ENCODE measurements around the gene AKAP6. TPM values are rescaled to one million over a fixed set of nuclear protein-coding genes. Genes with fewer than 3 reads are reported as not detected.

The AKAP6 gene
- total and polyA plus RNA-seq, 9 donors: 25.4 to 87.1 (median 59.6) TPM

DNA sequence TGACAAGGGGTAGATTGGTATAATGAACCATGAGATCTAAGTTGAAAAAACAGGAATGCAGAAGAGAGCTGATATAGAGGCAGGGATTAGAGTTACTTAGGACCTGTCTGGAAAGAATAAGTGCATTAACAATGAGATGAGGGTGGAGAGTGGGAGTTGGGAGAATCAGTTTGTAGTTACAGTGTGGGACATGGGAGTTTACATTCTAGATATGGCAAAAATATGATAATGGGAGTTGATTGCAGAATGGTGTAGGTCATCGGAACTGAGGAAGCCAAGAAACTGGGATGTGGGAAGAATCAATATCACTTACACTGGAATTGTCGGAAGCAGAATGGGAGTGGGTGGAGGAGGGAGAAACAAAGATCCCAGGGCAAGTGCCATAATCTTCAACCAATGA, 308.5 kb downstream of the AKAP6 start:
- Histone ChIP-seq H3K4me3 (ENCODE audit: low read length) (no peak overlapping the region), H3K27ac (ENCODE audit: low read length) (no peak overlapping the region), H3K9me3 (replicated peaks; ENCODE audit: control insufficient read depth, low read depth, low read length) (no peaks in the 10 kb centered on the region), H3K27me3 (ENCODE audit: control insufficient read depth, insufficient read depth, low read length) (no peaks in the 10 kb centered on the region), H3K36me3 (ENCODE audit: control insufficient read depth, insufficient read depth, low read length) (peaks cover 4% of the 10 kb centered on the region), H3K4me1 (ENCODE audit: control insufficient read depth, insufficient read depth, low read length) (no peaks in the 10 kb centered on the region)
- no peak for DNase-seq
- 86% methylated on average over 2 of the region's 2 CpGs for WGBS (ENCODE audit: insufficient coverage)

DNA sequence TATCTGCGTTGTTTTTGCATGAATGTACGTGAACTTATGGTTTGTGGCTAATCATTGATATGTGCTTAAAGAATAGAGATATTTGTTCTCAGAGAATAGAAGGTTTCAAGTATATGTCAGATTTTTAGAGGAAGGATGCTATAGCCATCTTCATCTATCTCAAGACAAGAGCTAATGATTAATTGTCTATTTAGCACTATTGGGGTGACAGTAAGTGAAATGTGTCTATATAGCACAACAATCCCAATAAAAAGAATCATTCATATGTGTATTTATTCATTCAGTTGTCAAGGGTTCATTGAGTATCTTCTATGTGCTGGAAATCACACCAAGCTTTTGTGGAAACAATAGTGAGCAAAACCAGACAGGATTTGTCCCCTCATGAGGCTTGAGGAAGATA, 310.1 kb downstream of the AKAP6 start:
- Histone ChIP-seq H3K4me1 (ENCODE audit: control insufficient read depth, insufficient read depth, low read length) (no peaks in the 10 kb centered on the region), H3K9me3 (replicated peaks; ENCODE audit: control insufficient read depth, low read depth, low read length) (no peaks in the 10 kb centered on the region), H3K27me3 (ENCODE audit: control insufficient read depth, insufficient read depth, low read length) (no peaks in the 10 kb centered on the region), H3K36me3 (ENCODE audit: control insufficient read depth, insufficient read depth, low read length) (no peaks in the 10 kb centered on the region), H3K4me3 (ENCODE audit: low read length) (no peak overlapping the region), H3K27ac (ENCODE audit: low read length) (no peak overlapping the region)
- no peak for DNase-seq
- no CpG with 5 or more reads among the region's 2 CpGs for WGBS (ENCODE audit: insufficient coverage)

DNA sequence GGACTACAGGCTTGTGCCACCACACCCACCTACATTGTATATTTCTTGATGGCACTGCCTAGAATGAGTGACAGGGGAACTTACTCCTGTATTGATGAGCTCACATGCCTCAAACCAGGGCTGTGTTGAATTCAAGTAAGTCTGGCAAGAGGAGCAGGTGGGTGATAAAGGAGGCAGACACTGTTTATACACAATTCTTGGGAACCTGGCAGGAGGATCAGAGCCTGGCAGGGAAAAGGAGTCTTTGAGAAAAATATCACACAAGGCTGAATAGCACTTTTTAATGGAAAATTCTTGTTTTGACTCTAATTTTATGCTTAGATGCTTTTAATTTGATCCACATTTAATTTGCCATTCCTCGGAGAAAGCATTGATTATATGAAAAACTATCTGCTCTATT, 316.5 kb downstream of the AKAP6 start:
- WGBS (ENCODE audit: insufficient coverage): no CpG with 5 or more reads among the region's 1 CpG
- no peaks in the 10 kb centered on the region for H3K9me3 ChIP-seq (replicated peaks; ENCODE audit: control insufficient read depth, low read depth, low read length)
- no peaks in the 10 kb centered on the region for H3K27me3 ChIP-seq (ENCODE audit: control insufficient read depth, insufficient read depth, low read length)
- peaks cover 2% of the 10 kb centered on the region for H3K36me3 ChIP-seq (ENCODE audit: control insufficient read depth, insufficient read depth, low read length)
- no peaks in the 10 kb centered on the region for H3K4me1 ChIP-seq (ENCODE audit: control insufficient read depth, insufficient read depth, low read length)
- no peak for DNase-seq
- no peak overlapping the region for H3K27ac ChIP-seq (ENCODE audit: low read length)
- no peak overlapping the region for H3K4me3 ChIP-seq (ENCODE audit: low read length)

DNA sequence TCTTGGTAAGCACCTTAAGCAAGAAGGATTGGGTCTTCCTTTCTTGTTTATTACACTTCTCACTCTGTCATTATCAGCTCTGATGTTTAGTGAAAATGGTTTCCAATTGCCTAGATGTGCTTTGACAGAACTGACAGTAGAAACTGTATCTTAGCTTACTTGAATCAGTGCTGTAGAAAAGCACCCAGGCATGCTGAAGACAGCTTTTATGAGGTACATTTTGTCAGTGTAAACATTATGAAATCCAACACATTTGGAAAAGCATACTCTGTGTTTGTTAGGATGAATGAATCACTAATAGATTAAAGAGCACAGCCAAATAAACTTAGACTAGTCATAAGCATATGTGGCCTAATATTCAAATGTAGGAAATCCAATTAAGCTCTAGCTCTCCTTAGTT, 319.3 kb downstream of the AKAP6 start:
- no peak for DNase-seq
- Histone ChIP-seq H3K4me1 (ENCODE audit: control insufficient read depth, insufficient read depth, low read length) (no peaks in the 10 kb centered on the region), H3K9me3 (replicated peaks; ENCODE audit: control insufficient read depth, low read depth, low read length) (no peaks in the 10 kb centered on the region), H3K4me3 (ENCODE audit: low read length) (no peak overlapping the region), H3K27ac (ENCODE audit: low read length) (no peak overlapping the region), H3K36me3 (ENCODE audit: control insufficient read depth, insufficient read depth, low read length) (peaks cover 2% of the 10 kb centered on the region), H3K27me3 (ENCODE audit: control insufficient read depth, insufficient read depth, low read length) (no peaks in the 10 kb centered on the region)

DNA sequence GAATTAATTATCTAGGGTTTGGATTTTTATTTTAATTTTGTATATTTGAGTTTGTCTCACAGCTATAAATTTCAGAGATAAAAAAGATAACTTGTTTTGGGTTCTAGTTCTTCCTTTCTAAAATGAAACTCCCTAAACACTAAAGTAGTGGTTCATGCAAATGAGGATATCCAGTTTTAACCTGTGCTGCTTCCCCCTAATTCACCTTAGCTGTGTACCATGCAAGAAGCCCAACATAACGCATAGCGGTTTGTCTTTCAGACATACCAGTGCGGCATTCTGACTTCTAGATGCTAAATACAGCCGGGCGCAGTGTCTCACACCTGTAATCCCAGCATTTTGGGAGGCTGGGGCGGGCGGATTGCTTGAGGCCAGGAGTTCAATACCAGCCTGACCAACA, 320.9 kb downstream of the AKAP6 start:
- no peaks in the 10 kb centered on the region for H3K9me3 ChIP-seq (replicated peaks; ENCODE audit: control insufficient read depth, low read depth, low read length)
- peaks cover 2% of the 10 kb centered on the region for H3K36me3 ChIP-seq (ENCODE audit: control insufficient read depth, insufficient read depth, low read length)
- no peaks in the 10 kb centered on the region for H3K4me1 ChIP-seq (ENCODE audit: control insufficient read depth, insufficient read depth, low read length)
- no peak overlapping the region for H3K4me3 ChIP-seq (ENCODE audit: low read length)
- DNase-seq: no peak
- no peaks in the 10 kb centered on the region for H3K27me3 ChIP-seq (ENCODE audit: control insufficient read depth, insufficient read depth, low read length)
- WGBS (ENCODE audit: insufficient coverage): 93% methylated on average over 7 of the region's 7 CpGs
- no peak overlapping the region for H3K27ac ChIP-seq (ENCODE audit: low read length)

DNA sequence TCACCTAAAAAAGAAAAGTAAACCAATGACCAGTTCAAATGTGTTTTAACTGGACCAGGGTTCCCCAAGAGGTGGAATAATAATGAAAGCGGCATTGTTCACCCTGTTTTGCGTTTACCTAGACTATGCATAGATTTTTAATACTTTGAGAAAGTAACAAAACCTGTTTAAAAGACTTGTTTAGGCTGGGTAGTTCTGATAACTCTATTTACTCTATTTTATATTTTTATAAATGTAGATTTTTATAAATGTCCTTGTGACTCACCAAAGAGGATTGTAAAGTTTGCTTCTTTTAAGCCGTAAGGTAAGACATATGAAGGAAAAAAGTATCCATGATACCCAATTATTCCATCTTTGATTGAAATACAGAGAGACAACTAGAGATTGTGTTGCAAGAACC, 321.6 kb downstream of the AKAP6 start:
- no peaks in the 10 kb centered on the region for H3K27me3 ChIP-seq (ENCODE audit: control insufficient read depth, insufficient read depth, low read length)
- H3K4me3 ChIP-seq (ENCODE audit: low read length): no peak overlapping the region
- no peaks in the 10 kb centered on the region for H3K4me1 ChIP-seq (ENCODE audit: control insufficient read depth, insufficient read depth, low read length)
- DNase-seq: no peak
- no peaks in the 10 kb centered on the region for H3K36me3 ChIP-seq (ENCODE audit: control insufficient read depth, insufficient read depth, low read length)
- H3K27ac ChIP-seq (ENCODE audit: low read length): no peak overlapping the region
- H3K9me3 ChIP-seq (replicated peaks; ENCODE audit: control insufficient read depth, low read depth, low read length): no peaks in the 10 kb centered on the region
- no CpG with 5 or more reads among the region's 3 CpGs for WGBS (ENCODE audit: insufficient coverage)

DNA sequence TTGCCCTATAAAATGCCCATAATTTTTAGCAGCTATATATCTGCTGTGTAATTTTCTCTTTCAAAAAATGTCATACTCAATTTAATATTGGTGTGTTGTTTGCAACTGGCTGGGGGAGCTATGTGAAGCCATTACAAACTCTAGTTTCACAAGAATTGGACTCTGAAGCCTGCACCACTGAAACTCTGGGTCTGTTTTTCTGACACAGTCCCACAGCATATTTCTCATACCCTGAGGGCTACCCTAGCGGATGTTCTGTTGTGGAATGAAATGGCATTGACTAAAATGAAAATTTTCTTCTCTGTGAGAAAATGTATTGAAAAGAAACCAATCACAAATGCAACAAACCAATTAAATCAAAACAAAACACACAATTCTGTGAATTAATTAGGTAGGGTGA, 325.0 kb downstream of the AKAP6 start:
- no peaks in the 10 kb centered on the region for H3K4me1 ChIP-seq (ENCODE audit: control insufficient read depth, insufficient read depth, low read length)
- WGBS (ENCODE audit: insufficient coverage): no CpG with 5 or more reads among the region's 1 CpG
- no peaks in the 10 kb centered on the region for H3K36me3 ChIP-seq (ENCODE audit: control insufficient read depth, insufficient read depth, low read length)
- no peak for DNase-seq
- no peak overlapping the region for H3K4me3 ChIP-seq (ENCODE audit: low read length)
- H3K9me3 ChIP-seq (replicated peaks; ENCODE audit: control insufficient read depth, low read depth, low read length): no peaks in the 10 kb centered on the region
- H3K27me3 ChIP-seq (ENCODE audit: control insufficient read depth, insufficient read depth, low read length): no peaks in the 10 kb centered on the region
- H3K27ac ChIP-seq (ENCODE audit: low read length): no peak overlapping the region

DNA sequence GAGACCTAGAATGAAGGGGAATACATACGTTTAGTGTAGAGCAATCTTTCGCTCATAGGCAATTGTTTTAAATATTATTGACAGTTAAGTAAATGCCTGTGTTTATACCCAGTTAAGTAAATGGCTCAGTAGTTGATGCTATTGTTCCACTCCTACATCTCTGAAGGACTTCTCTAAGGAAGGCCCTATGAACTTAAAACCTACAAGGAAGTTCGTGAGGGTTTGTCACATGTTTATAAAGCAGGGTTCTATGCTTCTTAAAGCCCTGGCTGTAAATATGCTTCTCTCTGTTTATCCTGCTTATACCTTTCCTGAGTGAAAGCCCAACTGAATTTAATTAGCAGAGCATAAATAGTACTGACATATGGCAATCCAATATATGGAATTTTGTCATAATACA, 327.5 kb downstream of the AKAP6 start:
- H3K36me3 ChIP-seq (ENCODE audit: control insufficient read depth, insufficient read depth, low read length): no peaks in the 10 kb centered on the region
- WGBS (ENCODE audit: insufficient coverage): no CpG with 5 or more reads among the region's 3 CpGs
- no peak overlapping the region for H3K27ac ChIP-seq (ENCODE audit: low read length)
- H3K4me3 ChIP-seq (ENCODE audit: low read length): no peak overlapping the region
- H3K27me3 ChIP-seq (ENCODE audit: control insufficient read depth, insufficient read depth, low read length): no peaks in the 10 kb centered on the region
- no peaks in the 10 kb centered on the region for H3K4me1 ChIP-seq (ENCODE audit: control insufficient read depth, insufficient read depth, low read length)
- no peaks in the 10 kb centered on the region for H3K9me3 ChIP-seq (replicated peaks; ENCODE audit: control insufficient read depth, low read depth, low read length)
- DNase-seq: no peak

DNA sequence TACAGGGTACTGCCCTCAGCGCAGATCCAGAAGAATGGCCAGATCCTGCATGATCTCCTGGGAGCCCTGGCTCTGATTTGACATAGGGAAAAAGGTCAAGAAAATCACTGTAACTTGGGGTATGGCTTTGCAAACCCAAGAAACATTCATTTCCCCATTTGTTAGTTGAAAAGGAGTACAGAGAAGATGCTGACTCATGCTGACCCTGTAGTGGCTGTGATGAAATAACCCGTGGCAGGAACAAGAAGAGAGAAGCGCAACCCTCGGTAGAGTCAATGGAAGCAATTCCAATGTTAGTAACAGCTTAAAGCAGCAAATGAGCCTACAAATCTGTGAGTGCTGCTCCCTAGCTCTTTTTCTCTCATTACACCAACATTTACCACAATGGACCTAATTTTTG, 328.0 kb downstream of the AKAP6 start:
- Histone ChIP-seq H3K4me1 (ENCODE audit: control insufficient read depth, insufficient read depth, low read length) (no peaks in the 10 kb centered on the region), H3K27ac (ENCODE audit: low read length) (no peak overlapping the region), H3K4me3 (ENCODE audit: low read length) (no peak overlapping the region), H3K27me3 (ENCODE audit: control insufficient read depth, insufficient read depth, low read length) (no peaks in the 10 kb centered on the region), H3K9me3 (replicated peaks; ENCODE audit: control insufficient read depth, low read depth, low read length) (no peaks in the 10 kb centered on the region), H3K36me3 (ENCODE audit: control insufficient read depth, insufficient read depth, low read length) (no peaks in the 10 kb centered on the region)
- 21% methylated on average over 4 of the region's 4 CpGs for WGBS (ENCODE audit: insufficient coverage)
- DNase-seq: peak; percentile 77

DNA sequence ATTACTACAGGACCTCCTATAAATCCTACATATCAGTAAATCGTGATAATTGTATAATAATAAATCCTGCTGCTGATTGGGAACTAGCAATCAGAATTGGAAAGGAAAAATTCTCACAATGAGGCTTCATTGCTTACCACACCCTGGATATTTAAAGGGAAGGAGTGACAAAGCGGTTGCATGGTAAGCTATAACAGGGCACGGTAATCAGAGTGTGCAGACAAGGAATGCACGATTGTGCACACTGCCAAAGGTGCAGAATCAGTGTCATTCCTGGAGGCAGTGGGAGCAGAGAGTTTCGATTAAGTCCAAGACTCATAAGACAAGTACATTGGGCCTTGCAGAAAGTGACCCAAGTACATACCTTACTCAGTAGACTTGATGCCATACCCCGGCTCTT, 332.1 kb downstream of the AKAP6 start:
- H3K27me3 ChIP-seq (ENCODE audit: control insufficient read depth, insufficient read depth, low read length): no peaks in the 10 kb centered on the region
- no peak overlapping the region for H3K4me3 ChIP-seq (ENCODE audit: low read length)
- H3K27ac ChIP-seq (ENCODE audit: low read length): no peak overlapping the region
- H3K36me3 ChIP-seq (ENCODE audit: control insufficient read depth, insufficient read depth, low read length): no peaks in the 10 kb centered on the region
- no CpG with 5 or more reads among the region's 6 CpGs for WGBS (ENCODE audit: insufficient coverage)
- no peaks in the 10 kb centered on the region for H3K9me3 ChIP-seq (replicated peaks; ENCODE audit: control insufficient read depth, low read depth, low read length)
- H3K4me1 ChIP-seq (ENCODE audit: control insufficient read depth, insufficient read depth, low read length): peaks cover 9% of the 10 kb centered on the region
- no peak for DNase-seq

DNA sequence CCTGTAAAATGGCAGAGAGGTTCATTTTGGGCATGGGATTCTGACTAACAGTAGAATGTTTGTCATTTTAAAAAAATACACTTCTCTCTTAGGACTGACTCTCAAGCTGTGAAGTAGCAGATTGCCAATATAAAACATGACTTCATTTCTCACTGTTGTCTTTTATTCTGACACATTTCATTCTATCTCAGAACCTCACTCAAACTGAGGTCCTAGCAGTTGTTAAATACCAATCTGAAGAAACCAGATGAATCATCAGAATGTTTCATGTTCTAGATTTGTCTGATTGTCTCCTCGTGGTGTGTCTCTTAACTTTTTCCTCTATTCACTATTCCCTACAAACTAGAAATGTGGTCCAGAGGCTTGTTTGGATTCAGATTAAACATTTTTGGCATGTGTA, 333.1 kb downstream of the AKAP6 start:
- Histone ChIP-seq H3K4me1 (ENCODE audit: control insufficient read depth, insufficient read depth, low read length) (peaks cover 9% of the 10 kb centered on the region), H3K36me3 (ENCODE audit: control insufficient read depth, insufficient read depth, low read length) (no peaks in the 10 kb centered on the region), H3K27me3 (ENCODE audit: control insufficient read depth, insufficient read depth, low read length) (no peaks in the 10 kb centered on the region), H3K9me3 (replicated peaks; ENCODE audit: control insufficient read depth, low read depth, low read length) (no peaks in the 10 kb centered on the region), H3K27ac (ENCODE audit: low read length) (no peak overlapping the region), H3K4me3 (ENCODE audit: low read length) (no peak overlapping the region)
- no CpG with 5 or more reads among the region's 1 CpG for WGBS (ENCODE audit: insufficient coverage)
- no peak for DNase-seq

All from muscle of leg (tissue), 11 donors.